HL-60 (cell line): ENCODE data around the gene TBC1D9B.

Experiments
- DNase-seq, 2 experiments: peaks; one replicate each; pipeline ENCODE4 v3.0.0-alpha.2; 2010 to 2020; ENCODE audit warnings: low read depth in 1 of 2, low spot score in 1 of 2
- H3K27ac ChIP-seq: fragments of 250-450 bp; sonication (Bioruptor Pico); replicated peaks from 2 replicates; pipeline ENCODE4 v1.5.1; 2020; ENCODE audit warnings: mild to moderate bottlenecking, moderate library complexity
- H3K27me3 ChIP-seq: fragments of 250-450 bp; sonication (Bioruptor Pico); 2 replicates; pipeline ENCODE4 v1.5.1; 2021; ENCODE audit warnings: mild to moderate bottlenecking, moderate library complexity; ENCODE audit not compliant: insufficient read depth, poor library complexity, severe bottlenecking
- H3K4me3 ChIP-seq: replicated peaks from 2 replicates; pipeline ENCODE4 v1.5.1; 2011; ENCODE audit warnings: mild to moderate bottlenecking, control low read depth, low read length; ENCODE audit not compliant: insufficient read depth
- CTCF ChIP-seq: IDR thresholded peaks from one replicate; pipeline ENCODE4 v1.5.1; 2011; ENCODE audit warnings: low read length, control low read depth, inconsistent platforms; ENCODE audit not compliant: insufficient read depth
- GABPA ChIP-seq: IDR thresholded peaks from 2 replicates; pipeline ENCODE4 v1.6.1; 2012; ENCODE audit warnings: low read depth
- POLR2AphosphoS5 ChIP-seq: IDR thresholded peaks from 2 replicates; pipeline ENCODE4 v1.6.1; 2012; ENCODE audit warnings: low read depth
- REST ChIP-seq: IDR thresholded peaks from 2 replicates; pipeline ENCODE4 v1.6.1; 2012; ENCODE audit warnings: low read depth; ENCODE audit not compliant: insufficient replicate concordance
- SPI1 ChIP-seq: IDR thresholded peaks from 2 replicates; pipeline ENCODE4 v1.6.1; 2012; ENCODE audit warnings: low read depth, mild to moderate bottlenecking, borderline replicate concordance

Gene TBC1D9B

GRCh38 chr5:179876610-179876952 lies 31.1 kb downstream of the TBC1D9B start:
- TF ChIP-seq REST (no peak), CTCF (no peak), POLR2AphosphoS5 (no peak), GABPA (no peak), SPI1 (peak; percentile 77)
- no peak overlapping the region for H3K27ac ChIP-seq
- H3K27me3 ChIP-seq, result no peaks in the 10 kb centered on the region
- H3K4me3 ChIP-seq, result no peak overlapping the region
- DNase-seq, result peak in 1 of 2 experiments; percentile 22

GRCh38 chr5:179875741-179876609 lies 31.7 kb downstream of the TBC1D9B start:
- no peak overlapping the region for H3K4me3 ChIP-seq
- TF ChIP-seq CTCF (no peak), SPI1 (no peak), GABPA (no peak), POLR2AphosphoS5 (no peak), REST (no peak)
- no peak for DNase-seq
- H3K27me3 ChIP-seq, result no peaks in the 10 kb centered on the region
- H3K27ac ChIP-seq, result no peak overlapping the region

- Histone ChIP-seq H3K27me3 (no peaks in the 10 kb centered on the region), H3K4me3 (no peak overlapping the region), H3K27ac (no peak overlapping the region)
- no peak for TF ChIP-seq GABPA
- no peak for TF ChIP-seq SPI1
- no peak for TF ChIP-seq CTCF
- TF ChIP-seq POLR2AphosphoS5, result no peak
- TF ChIP-seq REST, result no peak
- DNase-seq, result no peak
These were observed 33.0 kb downstream of the TBC1D9B start for GRCh38 chr5:179874536-179875292.
